Neuronal stem cell (in vitro differentiated cells): ENCODE results near the gene NFATC3. TPM values are rescaled to one million over a fixed set of nuclear protein-coding genes. Genes with fewer than 3 reads are reported as not detected.
A peak's percentile ranks its signal among the peaks of the same experiment; 100 is the strongest.

Experiments used
- DNase-seq: peaks from one replicate; pipeline ENCODE4 v3.0.0-alpha.2; 2013; ENCODE audit warnings: low spot score
- H2AFZ ChIP-seq: one replicate; pipeline ENCODE4 v1.6.1; 2013; ENCODE audit warnings: mild to moderate bottlenecking, low read length, inconsistent platforms
- H2AK5ac ChIP-seq: 2 replicates; pipeline ENCODE4 v1.6.1; 2013; ENCODE audit warnings: low read depth, mild to moderate bottlenecking, inconsistent platforms, low read length, moderate library complexity, mixed read lengths
- H2BK120ac ChIP-seq: 2 replicates; pipeline ENCODE4 v1.6.1; 2013; ENCODE audit warnings: low read depth, mild to moderate bottlenecking, inconsistent platforms, low read length, moderate library complexity, mixed read lengths
- H2BK12ac ChIP-seq: one replicate; pipeline ENCODE4 v1.6.1; 2013; ENCODE audit warnings: low read length, inconsistent platforms
- H2BK15ac ChIP-seq: 2 replicates; pipeline ENCODE4 v1.6.1; 2013; ENCODE audit warnings: mild to moderate bottlenecking, low read length, inconsistent platforms, mixed read lengths
- H2BK5ac ChIP-seq: one replicate; pipeline ENCODE4 v1.6.1; 2013; ENCODE audit warnings: inconsistent platforms, mild to moderate bottlenecking, low read length, moderate library complexity
- H3K14ac ChIP-seq: one replicate; pipeline ENCODE4 v1.6.1; 2013; ENCODE audit warnings: low read length, inconsistent platforms
- H3K18ac ChIP-seq: 2 replicates; pipeline ENCODE4 v1.6.1; 2013; ENCODE audit warnings: low read length, inconsistent platforms
- H3K23ac ChIP-seq: 2 replicates; pipeline ENCODE4 v1.6.1; 2013; ENCODE audit warnings: low read depth, mild to moderate bottlenecking, mixed read lengths, low read length, inconsistent platforms; ENCODE audit not compliant: poor library complexity
- H3K27ac ChIP-seq: replicated peaks from 3 replicates; pipeline ENCODE4 v1.5.1; 2013; ENCODE audit warnings: low read length, inconsistent platforms
- H3K27me3 ChIP-seq, 3 experiments: 2 replicates each; pipeline ENCODE4 v1.6.1; 2013; ENCODE audit warnings: low read length in 3 of 3, mild to moderate bottlenecking in 2 of 3, inconsistent platforms in 1 of 3, low read depth in 1 of 3, mixed read lengths in 1 of 3, moderate library complexity in 1 of 3; ENCODE audit not compliant: control insufficient read depth in 3 of 3, insufficient read depth in 3 of 3
- H3K36me3 ChIP-seq, 2 donors: replicated peaks in 1 of 2; 2 replicates each; pipeline ENCODE4 v1.6.1; 2013; ENCODE audit warnings: low read length in 2 of 2; ENCODE audit not compliant: control insufficient read depth in 2 of 2, insufficient read depth in 2 of 2
- H3K4ac ChIP-seq: 2 replicates; pipeline ENCODE4 v1.6.1; 2013; ENCODE audit warnings: inconsistent platforms, mild to moderate bottlenecking, low read length, moderate library complexity
- H3K4me1 ChIP-seq, 2 donors: 1 replicate in 1 of 2; 2 replicates in 1 of 2; pipeline ENCODE4 v1.6.1; 2013; ENCODE audit warnings: low read length in 2 of 2, low read depth in 1 of 2; ENCODE audit not compliant: control insufficient read depth in 2 of 2, insufficient read depth in 1 of 2
- H3K4me2 ChIP-seq: one replicate; pipeline ENCODE4 v1.6.1; 2013; ENCODE audit warnings: mild to moderate bottlenecking, low read length, inconsistent platforms; ENCODE audit not compliant: insufficient read depth, poor library complexity, severe bottlenecking
- H3K4me3 ChIP-seq, 2 donors: 2 replicates each; pipeline ENCODE4 v1.5.1; 2013; ENCODE audit warnings: low read length in 2 of 2, mild to moderate bottlenecking in 2 of 2, inconsistent platforms in 1 of 2, moderate library complexity in 1 of 2
- H3K79me1 ChIP-seq: one replicate; pipeline ENCODE4 v1.6.1; 2013; ENCODE audit warnings: low read depth, mild to moderate bottlenecking, inconsistent platforms, low read length, moderate library complexity
- H3K9ac ChIP-seq: one replicate; pipeline ENCODE4 v1.6.1; 2013; ENCODE audit warnings: mild to moderate bottlenecking, low read depth, low read length, inconsistent platforms; ENCODE audit not compliant: poor library complexity
- H3K9me3 ChIP-seq, 2 donors: replicated peaks in 1 of 2; 2 replicates each; pipeline versions ENCODE3 to v1.6.1; 2013; ENCODE audit warnings: low read length in 2 of 2, mild to moderate bottlenecking in 2 of 2, inconsistent platforms in 1 of 2, low read depth in 1 of 2, mixed read lengths in 1 of 2, moderate library complexity in 1 of 2; ENCODE audit not compliant: control insufficient read depth in 2 of 2, insufficient read depth in 1 of 2
- H4K8ac ChIP-seq: one replicate; pipeline ENCODE4 v1.6.1; 2013; ENCODE audit warnings: low read depth, mild to moderate bottlenecking, inconsistent platforms, low read length, moderate library complexity
- H4K91ac ChIP-seq: one replicate; pipeline ENCODE4 v1.6.1; 2013; ENCODE audit warnings: low read length, low read depth, mild to moderate bottlenecking, inconsistent platforms; ENCODE audit not compliant: poor library complexity
- WGBS, 2 donors: extraction: QIAGEN DNeasy Blood & Tissue Kit; methylation state at CpG; one replicate each; pipeline ENCODE4 v1.1.7; 2013; ENCODE audit warnings: missing lambda C conversion rate in 2 of 2, mixed read lengths in 1 of 2; ENCODE audit not compliant: insufficient read length in 2 of 2, insufficient replicate concordance in 1 of 2; ENCODE audit errors: extremely low coverage in 2 of 2; 5-methylcytosine and 5-hydroxymethylcytosine counted together
- polyA plus RNA-seq, 2 experiments: library from polyadenylated mRNA; stranded (reverse); fragments of 200-250 nt; gene quantifications; one replicate each; pipeline ENCODE4 v1.2.3, GENCODE V29; 2013

The NFATC3 gene
- polyA plus RNA-seq (2013, experiment 1 of 2), result 23.7 TPM
- polyA plus RNA-seq (2013, experiment 2 of 2), result 24.7 TPM

DNA sequence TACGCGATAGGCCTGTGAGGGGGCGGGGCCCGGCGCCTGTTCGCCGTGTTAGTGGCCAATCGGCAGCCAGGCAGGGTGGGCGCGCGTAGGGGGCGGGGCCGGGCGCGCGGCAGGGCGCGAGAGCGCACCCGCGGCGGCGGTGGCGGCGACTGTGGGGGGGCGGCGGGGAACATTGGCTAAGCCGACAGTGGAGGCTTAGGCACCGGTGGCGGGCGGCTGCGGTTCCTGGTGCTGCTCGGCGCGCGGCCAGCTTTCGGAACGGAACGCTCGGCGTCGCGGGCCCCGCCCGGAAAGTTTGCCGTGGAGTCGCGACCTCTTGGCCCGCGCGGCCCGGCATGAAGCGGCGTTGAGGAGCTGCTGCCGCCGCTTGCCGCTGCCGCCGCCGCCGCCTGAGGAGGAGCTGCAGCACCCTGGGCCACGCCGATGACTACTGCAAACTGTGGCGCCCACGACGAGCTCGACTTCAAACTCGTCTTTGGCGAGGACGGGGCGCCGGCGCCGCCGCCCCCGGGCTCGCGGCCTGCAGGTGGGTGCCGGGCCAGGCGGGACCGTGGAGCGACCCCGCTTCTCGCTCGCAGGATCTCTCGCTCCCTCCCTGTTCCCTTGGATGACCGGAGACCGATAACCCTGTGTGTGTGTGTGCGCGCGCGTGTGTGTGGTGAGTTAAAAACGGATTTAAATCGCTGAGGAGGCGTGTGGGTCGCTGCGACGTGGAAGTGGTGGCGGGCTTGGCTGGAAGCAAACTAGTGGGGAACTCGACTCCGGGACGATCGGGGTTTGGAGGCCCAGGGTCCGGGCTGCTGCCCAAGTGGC, at the start of gene NFATC3:
TSS of gene NFATC3 (plus strand) at position 112 of the 813 bp plus-strand sequence. CDS start at position 424, 312 bp downstream.
- Histone ChIP-seq H4K8ac (peak within 1 kb of the TSS; percentile 70), H3K36me3 (peaks cover 0 to under 1% of the 10 kb centered on the region in 2 donors), H2AK5ac (peak within 1 kb of the TSS; percentile 13), H2BK12ac (no peak within 1 kb of the TSS), H3K4me2 (peak within 1 kb of the TSS; percentile 74), H3K14ac (peak within 1 kb of the TSS; percentile 90), H4K91ac (peak within 1 kb of the TSS; percentile 12), H2AFZ (peak within 1 kb of the TSS; percentile 93), H3K79me1 (peaks cover 1% of the 10 kb centered on the region), H3K9ac (peak within 1 kb of the TSS; percentile 97), H3K9me3 (no peaks in the 10 kb centered on the region), H3K27me3 (no peaks in the 10 kb centered on the region), H3K27ac (peak within 1 kb of the TSS; percentile 100), H3K4me1 (peaks cover 7 to 15% of the 10 kb centered on the region in 2 donors), H2BK15ac (peak within 1 kb of the TSS; percentile 82), H3K4me3 (peak within 1 kb of the TSS; percentile 85 to 96), H3K18ac (peak within 1 kb of the TSS; percentile 100), H2BK120ac (peak within 1 kb of the TSS; percentile 87), H3K4ac (peak within 1 kb of the TSS; percentile 20), H2BK5ac (peak within 1 kb of the TSS; percentile 85), H3K23ac (peak within 1 kb of the TSS; percentile 96)
- DNase-seq, result no peak
- WGBS, 2 donors, result no CpG with 5 or more reads among the region's 104 CpGs

DNA sequence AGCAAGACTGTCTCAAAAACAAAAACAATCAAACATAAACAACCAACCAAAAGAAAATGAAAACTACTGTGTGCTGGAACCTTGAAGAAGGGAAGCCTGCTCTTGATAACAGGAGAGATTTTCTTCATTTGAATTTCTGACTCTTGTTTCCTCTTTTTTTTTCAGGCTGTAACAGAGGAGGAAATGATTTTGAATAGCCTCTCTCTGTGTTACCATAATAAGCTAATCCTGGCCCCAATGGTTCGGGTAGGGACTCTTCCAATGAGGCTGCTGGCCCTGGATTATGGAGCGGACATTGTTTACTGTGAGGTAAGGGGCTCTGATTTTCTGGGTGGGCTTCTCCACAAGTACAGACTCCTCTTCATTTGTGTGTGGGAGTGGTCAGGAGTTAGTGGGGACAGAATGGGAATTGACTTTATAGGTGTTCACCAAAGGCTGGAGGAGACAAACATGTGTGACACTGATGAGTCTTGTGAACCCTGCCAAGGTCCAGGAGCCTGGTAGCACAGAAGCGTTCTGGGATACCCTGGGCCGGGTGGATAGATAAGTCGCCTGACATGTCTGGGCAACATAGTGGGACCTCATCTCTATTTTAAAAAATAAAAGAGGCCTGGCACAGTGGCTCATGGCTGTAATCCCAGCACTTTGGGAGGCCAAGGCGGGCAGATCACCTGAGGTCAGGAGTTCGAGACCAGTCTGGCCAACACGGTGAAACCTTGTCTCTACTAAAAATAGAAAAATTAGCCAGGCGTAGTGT, 47.2 kb upstream of the NFATC3 start:
- Histone ChIP-seq H2AFZ (no peak overlapping the region), H2BK12ac (no peak overlapping the region), H3K27me3 (no peaks in the 10 kb centered on the region), H4K8ac (no peak overlapping the region), H3K9ac (no peak overlapping the region), H3K4ac (no peak overlapping the region), H3K27ac (no peak overlapping the region), H3K23ac (no peak overlapping the region), H3K14ac (no peak overlapping the region), H2BK120ac (no peak overlapping the region), H2AK5ac (no peak overlapping the region), H2BK15ac (no peak overlapping the region), H2BK5ac (no peak overlapping the region), H3K9me3 (no peaks in the 10 kb centered on the region), H3K18ac (no peak overlapping the region), H3K4me3 (no peak overlapping the region), H3K4me2 (no peak overlapping the region), H3K4me1 (no peaks in the 10 kb centered on the region), H3K79me1 (no peaks in the 10 kb centered on the region), H4K91ac (no peak overlapping the region), H3K36me3 (peaks cover 0 to 37% of the 10 kb centered on the region in 2 donors)
- WGBS, 2 donors, result no CpG with 5 or more reads among the region's 9 CpGs
- DNase-seq, result no peak

DNA sequence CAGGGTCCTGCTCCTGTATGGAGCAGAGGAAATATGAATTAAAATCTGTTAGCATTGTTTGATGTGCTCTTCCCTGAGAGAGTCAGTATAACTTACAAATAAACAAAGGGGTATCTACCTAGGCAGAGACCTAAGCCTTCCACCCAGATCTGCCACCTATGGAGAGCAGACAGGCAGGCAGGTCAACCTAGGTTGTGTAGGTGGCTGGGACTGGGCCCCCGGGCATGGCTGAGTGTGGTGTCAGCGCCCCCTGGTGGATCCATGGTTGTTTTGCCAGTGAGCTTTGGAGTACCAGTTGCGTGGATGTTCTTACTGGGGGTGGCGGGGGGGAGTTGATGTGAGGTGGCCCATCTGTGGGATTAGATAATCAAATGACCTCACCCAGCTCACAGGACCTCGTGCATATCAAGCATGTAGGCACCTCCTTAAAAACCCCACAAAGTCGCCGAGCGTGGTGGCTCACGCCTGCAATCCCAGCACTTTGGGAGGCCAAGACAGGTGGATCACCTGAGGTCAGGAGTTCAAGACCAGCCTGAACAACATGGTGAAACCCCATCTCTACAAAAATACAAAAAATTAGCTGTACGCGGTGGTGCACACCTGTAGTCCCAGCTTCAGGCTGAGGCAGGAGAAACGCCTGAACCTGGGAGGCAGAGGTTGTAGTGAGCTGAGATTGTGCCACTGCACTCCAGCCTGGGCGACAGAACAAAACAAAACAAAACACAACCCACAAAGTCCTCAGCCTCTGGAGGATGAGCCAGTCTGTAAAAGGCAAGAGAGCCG, 44.5 kb upstream of the NFATC3 start:
- WGBS, 2 donors, result no CpG with 5 or more reads among the region's 14 CpGs
- Histone ChIP-seq H3K79me1 (no peaks in the 10 kb centered on the region), H4K91ac (no peak overlapping the region), H3K4me1 (no peaks in the 10 kb centered on the region), H3K36me3 (peaks cover 0 to 47% of the 10 kb centered on the region in 2 donors), H3K27me3 (no peaks in the 10 kb centered on the region), H4K8ac (no peak overlapping the region), H2BK120ac (no peak overlapping the region), H3K14ac (no peak overlapping the region), H2AK5ac (no peak overlapping the region), H3K4me3 (no peak overlapping the region), H3K9me3 (no peaks in the 10 kb centered on the region), H2BK12ac (no peak overlapping the region), H3K4me2 (no peak overlapping the region), H3K27ac (no peak overlapping the region), H3K4ac (no peak overlapping the region), H2BK5ac (no peak overlapping the region), H2AFZ (no peak overlapping the region), H3K9ac (no peak overlapping the region), H2BK15ac (no peak overlapping the region), H3K23ac (no peak overlapping the region), H3K18ac (no peak overlapping the region)
- peak; percentile 63 for DNase-seq
